Activated naive CD4-positive, alpha-beta T cell (primary cell): ENCODE results near the gene ALDH1A2.

Experiments
- DNase-seq, 4 experiments: peaks; one replicate each; lab custom pipeline; 2025; lab: John Stamatoyannopoulos, UW

The ALDH1A2 gene

DNA sequence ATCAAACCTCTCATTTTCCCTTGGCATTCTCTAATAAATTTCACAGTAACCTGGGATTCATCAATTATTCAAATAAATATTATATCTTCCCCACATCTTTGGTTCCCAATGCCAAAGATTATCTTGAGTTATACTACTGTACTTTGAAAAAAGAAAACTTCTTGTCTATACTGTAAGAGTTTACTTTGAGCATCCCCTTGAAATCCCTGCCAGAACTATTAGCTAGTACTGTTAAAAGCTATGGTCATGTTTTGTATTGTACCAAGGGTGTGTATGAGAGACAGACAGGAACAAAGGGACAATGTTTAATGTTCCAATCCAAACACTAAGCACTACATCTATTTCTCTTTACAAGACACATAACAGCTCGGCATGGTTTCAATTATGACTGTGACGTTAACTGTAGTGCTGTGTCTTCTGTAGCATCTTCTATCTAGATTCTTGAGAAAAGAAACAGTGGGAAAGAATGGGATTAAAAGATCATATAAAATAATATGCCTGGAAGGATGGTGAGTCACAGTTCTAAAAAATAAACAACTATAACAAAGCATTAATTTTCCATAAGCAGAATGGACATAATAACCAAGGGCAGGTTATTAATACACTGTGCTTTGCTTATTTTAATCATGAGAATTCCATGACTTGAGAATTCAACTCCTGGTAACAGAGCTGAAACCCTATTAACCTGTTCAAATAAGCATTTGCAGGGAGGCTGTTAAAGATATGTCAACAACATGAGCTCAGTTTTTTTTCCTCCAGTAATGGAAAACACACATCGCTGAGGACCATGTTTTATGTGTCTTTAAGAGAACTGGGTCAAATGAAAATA, 71.1 kb downstream of the ALDH1A2 start:
- no peak for DNase-seq

DNA sequence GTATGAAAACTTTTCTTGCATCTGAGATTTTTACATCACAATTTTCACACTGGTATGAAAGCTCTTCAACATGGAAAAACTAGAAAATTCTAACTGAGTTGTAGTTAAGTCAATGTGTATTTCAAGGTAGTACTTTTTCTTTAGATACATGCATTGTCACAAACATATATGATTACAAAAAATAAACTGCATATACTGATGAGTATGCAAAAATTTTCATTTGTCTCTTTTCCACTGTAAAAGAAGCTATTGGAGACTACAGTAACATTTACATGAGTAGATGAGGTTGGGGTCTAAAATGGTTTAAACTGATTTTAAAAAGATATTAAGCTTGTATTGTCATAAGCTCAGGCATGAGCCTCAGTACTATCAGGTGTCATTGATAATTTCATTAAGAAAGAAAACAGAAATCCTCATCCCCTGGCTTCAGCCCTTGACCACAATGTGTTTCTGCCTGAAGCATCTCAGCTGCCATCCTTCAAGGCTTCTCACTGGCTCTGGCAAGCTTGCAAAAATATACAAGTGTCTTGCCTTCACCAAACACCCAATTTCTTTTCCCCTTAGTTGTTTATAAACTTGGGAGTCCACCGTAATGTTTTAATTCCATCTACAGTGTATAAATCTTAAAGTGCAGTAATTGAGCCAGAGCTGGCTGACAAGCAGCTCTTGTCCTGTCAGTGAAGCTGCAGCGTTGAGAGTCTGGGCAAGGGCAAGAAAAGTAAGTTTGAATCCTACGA, 71.9 kb downstream of the ALDH1A2 start:
- no peak for DNase-seq

DNA sequence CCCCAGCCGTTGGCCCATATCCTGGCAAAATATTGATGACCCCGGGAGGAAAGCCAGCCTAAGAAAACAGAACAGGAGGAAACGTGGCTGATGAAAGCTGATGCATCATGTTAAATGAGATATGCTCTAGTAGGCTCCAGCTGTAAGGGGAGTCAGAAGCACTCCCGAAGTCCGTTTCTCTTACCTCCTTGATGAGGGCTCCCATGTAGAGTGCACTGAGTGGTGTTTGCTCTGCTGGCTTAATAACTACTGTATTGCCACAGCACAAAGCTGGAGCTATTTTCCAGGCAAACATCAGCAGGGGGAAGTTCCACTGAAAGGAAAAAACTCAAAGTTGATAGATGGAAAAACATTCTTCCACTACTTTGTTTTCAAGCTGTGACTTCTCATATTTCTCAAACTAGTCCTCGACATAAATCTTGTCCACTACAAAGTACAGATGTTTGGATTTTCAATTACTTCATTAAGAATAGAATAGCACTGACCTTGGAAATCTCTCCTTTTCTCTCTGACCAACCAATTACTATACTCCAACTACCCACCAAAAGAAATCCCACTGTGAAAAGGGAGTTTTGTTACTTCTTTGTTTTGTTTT, 72.7 kb downstream of the ALDH1A2 start:
- DNase-seq = no peak

DNA sequence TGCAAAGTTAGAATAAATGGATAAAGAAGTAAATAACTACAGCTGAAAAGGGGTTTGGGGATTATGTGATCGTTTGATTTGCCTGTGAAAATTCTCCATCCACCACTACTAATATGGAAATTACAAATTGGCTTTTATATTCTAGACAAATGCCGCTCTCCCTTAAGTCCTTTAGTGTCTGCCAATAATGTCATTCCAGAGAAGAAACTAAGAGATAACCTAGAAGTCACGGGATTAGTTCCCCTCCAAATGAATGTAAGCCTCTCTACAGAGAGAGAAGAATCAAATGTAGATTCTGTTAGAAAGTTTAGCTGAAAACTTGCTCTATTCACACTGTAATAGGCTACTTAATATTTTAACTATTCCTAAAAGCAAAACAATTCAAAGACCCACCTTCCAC, 92.0 kb downstream of the ALDH1A2 start:
- DNase-seq = no peak

DNA sequence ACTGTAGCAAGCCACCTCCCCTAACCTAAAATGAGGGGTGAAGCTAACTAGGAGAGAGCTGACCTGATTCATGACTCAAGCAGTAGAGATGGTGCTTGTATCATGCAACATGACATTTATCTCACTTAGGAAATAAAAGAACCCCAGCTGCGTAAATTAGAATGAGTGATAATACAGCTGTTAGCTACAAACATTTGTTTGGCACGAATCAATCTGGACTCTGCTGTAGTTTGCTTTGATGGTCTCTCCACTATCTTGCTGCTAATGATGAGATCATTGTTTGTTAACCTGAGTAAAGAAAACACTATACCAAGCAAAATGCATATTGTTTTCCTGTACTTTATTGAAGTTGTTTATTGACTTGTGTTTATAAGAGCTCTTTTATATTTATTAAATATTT, 92.6 kb downstream of the ALDH1A2 start:
- no peak for DNase-seq

DNA sequence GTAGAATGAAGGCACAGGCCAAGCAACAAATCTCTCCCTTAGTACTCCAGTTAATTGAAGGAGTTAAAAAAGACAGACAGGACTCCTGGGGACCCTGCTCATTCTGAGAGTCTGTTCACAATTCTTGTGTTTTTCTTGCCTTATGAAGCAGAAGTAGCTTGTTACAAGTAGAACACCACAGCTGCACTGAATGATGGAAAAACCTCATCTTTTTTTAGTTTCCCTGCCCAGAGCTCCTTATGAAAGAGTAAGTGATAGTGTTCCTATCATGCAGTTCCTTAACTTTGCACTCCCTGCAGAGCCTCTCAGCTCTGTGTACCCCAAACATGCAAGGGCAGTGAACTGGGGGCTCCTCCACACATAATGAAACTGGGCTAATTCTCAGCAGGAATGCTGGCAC, 95.5 kb downstream of the ALDH1A2 start:
- DNase-seq = no peak

DNA sequence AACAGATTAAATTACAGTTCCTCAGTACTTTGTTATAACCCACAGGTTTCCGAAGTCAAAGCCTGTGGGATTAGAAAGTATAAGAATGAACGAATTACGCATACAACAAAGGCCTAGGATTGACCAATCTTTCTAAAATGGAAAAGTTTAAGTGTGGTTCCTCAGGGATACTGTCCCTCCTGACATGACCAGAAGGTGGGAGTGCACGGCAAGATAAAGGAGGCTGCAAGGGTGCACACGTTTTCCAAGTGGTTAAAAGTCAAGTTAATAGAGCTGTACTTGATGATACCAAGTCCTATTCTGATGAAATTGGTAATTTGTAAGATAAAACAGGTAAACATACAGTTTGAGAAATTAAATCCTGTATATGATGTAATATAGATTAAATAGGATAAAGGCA, 96.2 kb downstream of the ALDH1A2 start:
- no peak for DNase-seq

DNA sequence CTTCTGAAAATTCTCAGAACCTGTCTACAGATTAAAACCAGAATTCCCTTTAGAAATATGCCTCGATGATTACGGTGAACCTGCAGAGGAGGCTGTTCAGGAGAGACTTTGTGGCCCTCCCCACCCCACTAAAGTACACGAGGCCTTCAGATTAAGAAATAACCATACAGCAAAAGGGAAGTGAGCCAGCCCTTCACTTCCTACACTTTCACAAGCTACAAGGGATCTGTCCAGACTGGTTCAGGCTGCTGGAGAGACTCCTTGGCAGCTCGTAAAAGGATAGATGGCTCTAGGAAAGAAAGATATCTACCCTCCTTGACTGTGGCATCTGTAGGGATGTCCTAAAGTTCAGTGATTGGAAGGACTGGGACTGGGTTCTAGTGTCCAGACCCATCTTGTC, 102.6 kb downstream of the ALDH1A2 start:
- DNase-seq = no peak

DNA sequence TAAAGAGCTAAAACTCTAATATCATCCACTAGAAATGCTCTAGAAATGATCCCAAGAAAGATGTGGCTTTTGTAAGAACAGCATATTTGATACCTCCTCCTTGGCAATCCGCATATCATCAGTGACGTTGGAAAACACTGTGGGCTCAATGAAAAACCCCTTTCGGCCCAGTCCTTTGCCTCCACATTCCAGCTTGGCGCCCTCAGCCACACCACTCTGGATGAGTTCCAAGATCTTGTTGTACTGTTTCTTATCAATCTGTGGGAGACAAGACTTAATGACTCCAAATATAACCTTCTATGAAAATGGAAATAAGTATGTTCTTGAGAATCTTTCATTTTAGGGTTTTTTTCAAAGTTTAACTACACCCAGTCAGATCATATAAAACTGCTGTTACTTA, 103.6 kb downstream of the ALDH1A2 start:
- no peak for DNase-seq

DNA sequence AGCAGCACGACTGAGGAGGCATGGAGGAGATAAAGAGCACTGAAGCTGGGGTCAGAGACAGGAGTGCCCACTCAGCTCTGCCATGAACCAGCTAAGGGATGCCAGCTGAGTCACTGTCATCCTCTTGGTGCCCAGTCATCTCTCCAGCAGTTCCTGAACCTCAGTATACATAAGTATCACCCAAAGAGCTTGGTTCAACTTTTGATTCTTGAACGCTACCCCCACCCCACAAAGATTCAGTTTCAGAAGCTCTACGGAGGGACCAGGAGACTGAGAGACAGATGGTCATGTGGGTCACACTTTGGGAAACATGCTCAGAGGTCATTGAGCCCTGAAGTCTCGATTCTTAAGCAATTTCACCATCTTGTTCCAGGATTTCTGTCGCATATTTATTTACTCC, 108.4 kb downstream of the ALDH1A2 start:
- no peak for DNase-seq

DNA sequence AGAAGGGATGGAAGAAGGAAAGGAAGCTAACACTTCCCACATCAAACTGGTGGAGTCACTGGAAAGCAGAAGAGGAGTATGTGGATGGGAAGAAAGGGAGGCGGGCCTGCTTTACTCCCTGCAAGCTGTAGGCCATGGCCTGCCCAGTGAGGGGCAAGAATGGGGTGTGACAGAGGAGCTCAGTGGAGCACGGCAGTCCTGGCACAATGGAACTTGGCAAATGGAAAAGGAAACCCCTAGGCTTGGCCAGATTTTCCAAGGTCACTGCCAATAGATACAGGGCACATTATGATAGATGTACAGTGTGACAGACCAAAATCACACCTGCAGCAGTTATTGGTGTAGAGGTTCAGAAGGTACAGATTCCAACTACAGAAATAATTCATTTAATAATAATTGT, 111.6 kb downstream of the ALDH1A2 start:
- no peak for DNase-seq

DNA sequence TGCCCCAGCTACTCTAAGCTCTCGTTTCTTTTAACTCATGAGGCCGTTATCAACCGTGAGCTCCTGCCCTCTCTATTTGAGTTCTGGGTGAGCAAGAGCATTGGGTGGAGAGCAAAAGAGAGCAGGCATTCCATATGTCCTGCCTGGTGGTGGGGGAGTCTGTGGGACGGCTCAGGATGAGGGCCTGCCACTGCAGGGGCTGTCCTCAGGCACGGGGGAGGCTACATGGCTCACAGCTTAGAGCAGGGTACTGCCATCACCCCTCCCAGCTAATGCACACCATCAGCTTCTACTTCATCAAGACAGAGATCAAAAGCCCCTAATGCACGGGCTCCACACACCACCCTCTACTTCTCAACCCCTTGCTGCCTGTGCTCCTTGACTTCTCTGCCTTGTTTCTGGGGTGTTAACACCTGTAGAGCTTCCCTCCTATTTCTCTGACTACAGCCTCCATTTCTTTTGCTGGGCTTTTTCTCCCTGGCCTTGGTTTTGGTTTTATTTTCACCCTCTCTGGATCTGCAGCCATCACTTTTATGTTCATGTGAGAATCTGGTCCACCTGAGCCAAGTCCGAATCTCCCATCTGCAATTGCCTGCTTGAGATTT, 114.1 kb downstream of the ALDH1A2 start:
- no peak for DNase-seq

DNA sequence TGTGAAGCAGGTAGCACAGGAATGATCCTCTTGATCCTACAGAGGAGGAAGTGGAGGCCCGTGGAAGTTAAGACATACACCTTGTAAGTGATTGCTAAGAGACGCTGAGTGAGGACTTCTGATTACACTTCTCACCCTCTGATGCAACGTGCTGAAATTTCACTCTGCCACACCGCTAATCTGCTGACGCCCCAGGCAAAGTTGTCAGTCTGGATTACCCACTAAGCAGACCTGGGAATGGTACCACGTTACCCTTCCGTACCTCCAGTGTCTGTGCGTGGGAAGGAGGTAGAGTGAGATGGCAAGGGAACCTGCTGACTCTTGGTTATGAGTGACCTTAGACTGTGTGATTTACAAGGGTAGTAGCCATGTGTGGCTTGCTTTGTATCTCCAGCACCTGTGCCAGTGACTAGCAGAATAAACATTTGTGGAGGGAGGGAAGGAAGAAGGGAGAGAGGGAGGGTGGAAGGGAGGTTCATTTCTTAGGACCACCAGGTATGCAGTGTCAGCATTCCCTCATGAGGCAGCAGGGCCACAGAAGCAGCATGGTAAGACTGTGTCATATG, 115.0 kb downstream of the ALDH1A2 start:
- no peak for DNase-seq

DNA sequence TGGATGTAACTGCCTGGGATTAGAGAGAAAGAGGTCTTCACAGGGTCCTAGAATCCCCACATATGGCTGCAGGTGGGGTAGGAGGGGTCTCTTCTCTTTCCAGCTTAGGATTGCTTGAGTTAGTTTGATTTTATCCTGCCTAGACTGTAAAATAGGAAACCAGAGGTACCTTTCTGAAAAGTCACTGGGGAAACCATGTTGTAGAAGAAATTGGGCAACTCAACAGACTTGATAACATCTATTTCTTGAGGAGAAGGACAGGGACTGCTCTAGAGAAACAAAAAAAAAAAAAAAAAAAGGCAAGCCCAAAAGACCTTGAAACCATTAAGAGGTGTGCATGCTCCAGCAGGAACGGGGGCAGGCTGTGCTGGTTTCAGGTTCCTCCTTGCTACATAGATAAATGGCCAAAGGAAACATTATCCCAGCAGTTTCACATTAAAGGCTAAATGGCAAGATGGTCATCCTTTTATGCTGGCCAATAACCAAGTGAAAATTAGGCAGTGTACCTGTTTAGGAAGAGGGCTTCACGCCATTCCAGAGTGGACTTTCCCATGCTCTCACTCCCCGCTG, 116.1 kb downstream of the ALDH1A2 start:
- DNase-seq = no peak

DNA sequence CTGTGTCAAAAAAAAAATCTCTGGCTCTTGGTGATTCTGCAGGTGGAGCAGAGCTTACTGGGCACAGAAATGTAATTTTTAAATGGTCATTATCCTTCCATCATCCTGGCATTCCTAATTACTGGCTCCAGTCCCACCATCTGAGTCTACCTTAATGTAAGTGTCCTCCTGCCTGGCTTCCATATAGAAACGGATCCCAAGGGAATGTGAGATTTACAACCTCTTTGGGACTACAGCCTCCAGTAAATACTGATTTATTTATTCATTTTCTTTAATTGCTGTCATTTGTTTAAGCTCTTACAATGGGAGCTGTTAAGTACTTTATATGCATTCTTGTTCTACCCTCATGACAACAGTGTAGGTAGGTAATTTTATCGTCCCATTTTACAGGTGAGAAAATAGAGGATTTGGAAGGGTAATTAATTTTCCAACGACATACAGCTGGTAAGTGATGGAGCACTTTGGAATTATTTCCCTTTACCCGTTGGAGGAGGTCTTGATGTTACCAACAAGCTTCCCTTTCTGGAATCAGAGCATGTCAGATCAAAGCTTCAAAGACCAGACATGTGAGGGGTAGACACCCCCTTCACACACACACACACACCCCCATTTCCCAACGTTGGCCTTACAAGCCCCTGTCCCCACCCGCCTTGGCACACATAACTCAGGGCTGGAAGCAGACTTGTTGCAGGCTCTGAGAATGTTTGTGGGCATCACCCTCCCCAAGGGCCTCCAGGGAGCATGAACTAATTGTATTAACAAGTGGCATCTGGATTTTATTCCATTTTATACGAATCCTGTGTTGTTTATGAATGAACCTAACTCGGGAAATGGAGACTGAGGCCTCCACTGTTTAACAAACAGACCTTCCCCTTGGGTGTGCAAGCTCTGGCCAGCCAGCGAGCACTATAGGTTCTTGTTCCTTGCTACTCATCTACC, 116.9 kb downstream of the ALDH1A2 start:
- DNase-seq = no peak

DNA sequence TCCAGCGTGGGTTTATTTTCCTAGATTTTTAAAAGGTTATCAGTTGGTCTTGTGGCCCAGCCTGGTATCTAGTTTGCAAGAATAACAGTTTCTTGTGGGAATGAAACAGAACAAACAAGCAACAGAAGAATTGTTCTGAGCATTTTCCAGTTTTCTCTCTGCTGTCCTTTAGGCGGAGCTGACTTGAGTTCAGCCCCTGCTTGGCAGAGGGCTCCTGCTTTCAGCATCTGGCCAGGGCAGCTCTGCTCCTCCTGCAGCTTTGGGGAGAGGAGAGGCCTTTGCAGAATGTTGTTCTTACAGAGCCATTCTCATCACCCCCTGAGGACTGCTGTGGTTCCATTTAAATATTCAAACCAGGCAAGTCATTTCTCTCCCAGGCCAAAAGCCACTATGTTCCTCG, 117.7 kb downstream of the ALDH1A2 start:
- no peak for DNase-seq

DNA sequence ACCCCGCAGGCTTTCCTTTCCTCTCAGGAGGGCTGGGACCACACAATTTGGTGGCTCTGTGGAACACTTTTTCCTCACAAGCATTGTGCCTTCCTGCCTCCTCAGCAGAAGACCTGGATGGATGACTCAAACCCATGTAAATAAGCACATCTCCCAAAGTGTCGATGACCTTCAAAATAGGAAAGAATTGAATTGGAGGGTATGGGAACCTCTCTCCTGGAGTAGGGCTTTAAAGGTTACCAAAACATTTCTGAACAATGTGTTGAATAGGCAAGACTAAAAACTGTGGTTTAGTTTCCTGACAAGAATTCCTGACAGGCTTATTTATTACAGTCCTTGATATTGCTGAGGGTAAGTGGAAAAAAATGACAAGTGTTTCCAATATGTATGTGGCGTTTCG, 118.2 kb downstream of the ALDH1A2 start:
- no peak for DNase-seq

DNA sequence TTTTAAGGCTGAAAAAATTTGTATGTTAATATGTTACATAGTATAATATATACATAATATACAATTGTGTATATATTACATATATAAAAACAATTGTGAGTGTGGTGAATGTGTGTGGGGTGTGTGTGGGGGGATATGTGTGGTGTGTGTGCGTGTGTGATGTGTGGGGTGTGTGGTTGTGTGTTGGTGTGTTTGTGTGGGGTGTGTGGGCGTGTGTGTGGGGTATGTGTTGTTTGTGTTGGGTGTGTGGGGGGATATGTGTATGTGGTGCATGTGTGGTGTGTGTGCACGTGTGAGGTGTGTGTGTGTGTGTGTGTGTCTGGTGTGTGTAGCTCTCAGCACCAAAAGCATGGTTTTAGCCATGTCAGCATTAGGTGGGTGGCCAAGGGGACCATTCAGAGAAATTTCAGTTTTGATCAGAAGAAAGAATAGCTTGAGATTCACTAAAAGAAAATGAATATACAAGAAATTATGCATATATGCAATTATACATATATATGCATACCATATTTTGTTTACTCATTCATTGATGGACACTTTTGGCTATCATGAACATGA, 118.9 kb downstream of the ALDH1A2 start:
- DNase-seq = no peak

DNA sequence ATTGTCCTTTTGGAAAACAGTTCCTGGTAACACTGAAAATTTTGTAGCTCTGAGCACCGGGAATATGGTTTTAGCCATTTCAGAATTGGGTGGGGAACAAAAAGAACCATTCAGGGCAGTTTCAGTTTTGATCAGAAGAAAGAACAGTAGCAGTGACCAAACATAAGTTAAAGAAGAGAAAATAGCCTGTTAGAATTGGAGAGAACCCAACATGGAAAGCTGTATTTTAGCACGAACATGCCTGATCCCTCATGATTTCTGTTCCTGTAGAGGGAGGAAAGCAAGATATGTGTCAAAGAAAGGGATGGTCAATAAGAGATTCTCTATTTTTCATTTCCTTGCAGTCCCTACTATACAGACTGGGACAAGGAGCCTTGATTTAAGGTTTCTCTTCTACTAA, 119.9 kb downstream of the ALDH1A2 start:
- DNase-seq = no peak

DNA sequence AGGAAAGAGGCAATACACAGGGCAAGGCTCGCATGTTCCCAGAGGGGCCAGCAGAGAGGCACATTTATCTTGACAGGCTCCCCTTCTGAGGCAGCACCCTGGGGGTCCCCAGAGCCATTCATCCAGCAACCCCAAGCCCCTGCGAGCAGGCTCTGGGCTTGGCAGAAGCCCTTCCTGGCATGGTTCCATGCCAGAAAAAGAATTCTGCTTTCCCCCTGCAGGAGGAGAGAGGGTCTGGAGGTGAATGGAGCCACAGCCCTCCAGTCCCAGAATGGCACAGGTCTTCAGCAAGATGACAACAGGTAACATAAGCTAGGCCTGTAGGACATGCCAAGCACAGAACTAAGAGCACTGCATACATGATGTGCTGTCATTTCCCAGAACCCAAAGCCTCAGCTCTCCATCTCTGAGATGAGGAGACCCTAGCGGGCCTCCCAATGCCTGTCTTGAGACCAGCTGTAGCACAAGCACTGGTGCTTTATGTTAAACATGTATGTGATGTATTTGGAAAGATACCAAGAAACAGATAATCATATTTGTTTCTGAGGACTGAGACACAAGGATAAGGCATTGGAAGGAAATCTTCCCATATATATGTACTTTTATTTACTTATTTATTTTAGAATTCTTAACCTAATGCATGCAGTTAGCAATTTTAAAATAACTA, 121.6 kb downstream of the ALDH1A2 start:
- no peak for DNase-seq
